Measurements from ENCODE around the gene ZEB2. TPM values are rescaled to one million over a fixed set of nuclear protein-coding genes. Genes with fewer than 3 reads are reported as not detected.

Gene ZEB2
- total and polyA plus RNA-seq, 2 of the 13 experiments (the other 11 are each of a cell fraction or from before 2014, with no cell fraction given) = 0.07 TPM; not detected in 1

- ChIA-PET POLR2A (no interaction called here), CTCF (ENCODE audit: low intra/inter-chr PET ratio, low total read pairs) (no interaction called here)
- DNase-seq (ENCODE audit: low spot score) (no peak), ATAC-seq (no peak), FAIRE-seq (no peak)
- no peak overlapping the region for H3K4me3 ChIP-seq (replicated peaks in 1 of 3; ENCODE audit: insufficient read depth in 1 of 3, low read depth in 2 of 3, low read length in 3 of 3)
- no peaks in the 10 kb centered on the region for H3K79me2 ChIP-seq (ENCODE audit: insufficient read depth, low read length)
- H3K4me2 ChIP-seq (ENCODE audit: low read depth, low read length) = no peak overlapping the region
- in situ Hi-C loops (cut with HindIII; ENCODE audit: extremely low pct_ligation_motif_present, low pct_unique_long_range_greater_than_20kb) (no loop called here), intact Hi-C loops (cut with micrococcal nuclease; ENCODE audit: unreplicated experiment) (no loop called here)
- no peak overlapping the region for H2AFZ ChIP-seq (ENCODE audit: low read length)
- TF ChIP-seq MATR3 (CRISPR knock-in tag; IDR thresholded peaks at IDR 0.05) (no peak), ZNF678 (CRISPR knock-in tag; IDR thresholded peaks at IDR 0.05) (no peak), ZSCAN5A (CRISPR knock-in tag; IDR thresholded peaks at IDR 0.05; ENCODE audit: borderline replicate concordance) (no peak), ZNF281 (CRISPR knock-in tag; IDR thresholded peaks at IDR 0.05; ENCODE audit: borderline replicate concordance) (no peak), ZNF747 (CRISPR knock-in tag; IDR thresholded peaks at IDR 0.05; ENCODE audit: borderline replicate concordance) (no peak), ZNF343 (CRISPR knock-in tag; IDR thresholded peaks at IDR 0.05) (no peak), ZNF275 (CRISPR knock-in tag; IDR thresholded peaks at IDR 0.05; ENCODE audit: borderline replicate concordance) (no peak), KDM3A (CRISPR knock-in tag; IDR thresholded peaks at IDR 0.05; ENCODE audit: low read depth) (no peak), ZSCAN30 (CRISPR knock-in tag; IDR thresholded peaks at IDR 0.05) (no peak), ZNF562 (CRISPR knock-in tag; IDR thresholded peaks at IDR 0.05; ENCODE audit: borderline replicate concordance) (no peak), ZNF570 (CRISPR knock-in tag; IDR thresholded peaks at IDR 0.05; ENCODE audit: borderline replicate concordance) (no peak), SRSF9 (IDR thresholded peaks at IDR 0.05; ENCODE audit: borderline replicate concordance, insufficient read depth, low read depth, low read length, poor library complexity, severe bottlenecking) (no peak), NFE2 (CRISPR knock-in tag; IDR thresholded peaks at IDR 0.05) (no peak), ZFP36 (IDR thresholded peaks at IDR 0.05; ENCODE audit: borderline replicate concordance, low read depth, low read length, partially characterized antibody) (no peak), CHD4 (IDR thresholded peaks at IDR 0.05; ENCODE audit: borderline replicate concordance, low read length) (no peak), ZNF430 (CRISPR knock-in tag; IDR thresholded peaks at IDR 0.05) (no peak), ZFY (CRISPR knock-in tag; IDR thresholded peaks at IDR 0.05) (no peak)
- H4K20me1 ChIP-seq (ENCODE audit: insufficient read depth, low read length) = no peaks in the 10 kb centered on the region
- no peak overlapping the region for H3K9ac ChIP-seq (ENCODE audit: insufficient read depth, low read depth, low read length)
- H3K36me3 ChIP-seq (replicated peaks in 1 of 2; ENCODE audit: control insufficient read depth in 1 of 2, insufficient read depth in 2 of 2, low read length in 2 of 2) = no peaks in the 10 kb centered on the region
- no peak overlapping the region for H3K27ac ChIP-seq (ENCODE audit: extremely low read length, insufficient read depth, low read length)
- no peaks in the 10 kb centered on the region for H3K4me1 ChIP-seq (ENCODE audit: insufficient read depth, low read length)
- H3K27me3 ChIP-seq (ENCODE audit: control insufficient read depth in 1 of 2, insufficient read depth in 2 of 2, low read length in 2 of 2) = 0 out of 5 replicates have a peak, but pooled peaks cover 0 to 4% of the 10 kb centered on the region in 2 experiments
- no TSS peak for BruUV-seq (replicated peaks)
- no peaks in the 10 kb centered on the region for H3K9me3 ChIP-seq (ENCODE audit: low read length)
Observed at GRCh38 chr2:144548532-144549191, 28.7 kb upstream of the ZEB2 start.

Data from HepG2 (cell line).